ENCODE results near the gene EPHA3. TPM values are rescaled to one million over a fixed set of nuclear protein-coding genes. Genes with fewer than 3 reads are reported as not detected.
A peak's percentile ranks its signal among the peaks of the same experiment; 100 is the strongest.

Gene EPHA3
- polyA plus RNA-seq, 1 donor, result 26.9 TPM

GRCh38 chr3:89154416-89154815 is 47.0 kb downstream of the EPHA3 start:
- no peak for DNase-seq

- DNase-seq, result no peak
Measured at GRCh38 chr3:89155811-89156210, 48.4 kb downstream of the EPHA3 start.

- no peak for DNase-seq
Measured at GRCh38 chr3:89157575-89157974, 50.2 kb downstream of the EPHA3 start.

- DNase-seq, result no peak
Measured at GRCh38 chr3:89159605-89160004, 52.2 kb downstream of the EPHA3 start.

GRCh38 chr3:89164774-89165173 is 57.4 kb downstream of the EPHA3 start:
- no peak for DNase-seq

GRCh38 chr3:89165636-89166263 is 58.3 kb downstream of the EPHA3 start:
- no peak for DNase-seq

- DNase-seq, result no peak
Measured at GRCh38 chr3:89171687-89172545, 64.5 kb downstream of the EPHA3 start.

- no peak for DNase-seq
Measured at GRCh38 chr3:89173546-89173945, 66.1 kb downstream of the EPHA3 start.

- DNase-seq, result no peak
Measured at GRCh38 chr3:89179355-89180001, 72.1 kb downstream of the EPHA3 start.

- no peak for DNase-seq
Measured at GRCh38 chr3:89180334-89180733, 72.9 kb downstream of the EPHA3 start.

GRCh38 chr3:89182056-89182455 is 74.6 kb downstream of the EPHA3 start:
- no peak for DNase-seq

- no peak for DNase-seq
Measured at GRCh38 chr3:89184151-89184995, 77.0 kb downstream of the EPHA3 start.

- no peak for DNase-seq
Measured at GRCh38 chr3:89186456-89186855, 79.0 kb downstream of the EPHA3 start.

GRCh38 chr3:89198591-89198990 is 91.2 kb downstream of the EPHA3 start:
- no peak for DNase-seq

- DNase-seq, result no peak
Measured at GRCh38 chr3:89212619-89213018, 105.2 kb downstream of the EPHA3 start.

- DNase-seq, result no peak
Measured at GRCh38 chr3:89216016-89216739, 108.8 kb downstream of the EPHA3 start.

- DNase-seq, result peak; percentile 21
Measured at GRCh38 chr3:89217148-89217685, 109.8 kb downstream of the EPHA3 start.

GRCh38 chr3:89221924-89222323 is 114.5 kb downstream of the EPHA3 start:
- no peak for DNase-seq

GRCh38 chr3:89223188-89223587 is 115.8 kb downstream of the EPHA3 start:
- DNase-seq, result no peak

GRCh38 chr3:89227218-89227617 is 119.8 kb downstream of the EPHA3 start:
- no peak for DNase-seq

GRCh38 chr3:89227634-89228033 is 120.2 kb downstream of the EPHA3 start:
- no peak for DNase-seq

GRCh38 chr3:89232155-89232554 is 124.7 kb downstream of the EPHA3 start:
- DNase-seq, result no peak

Data from hindlimb muscle (tissue), 1 donor.